HG03520 (cell line): ENCODE measurements around the gene TIMM8A.
"Not testable (repeated sequence)": the region's sequence is repeated elsewhere in the genome, so short reads cannot be mapped to it uniquely, and the experiment has no call there.

Source experiments
- ATAC-seq: cut with Tn5 transposase; IDR thresholded peaks from one replicate; pipeline ENCODE4 v1.9.1; 2021; ENCODE audit warnings: mild to moderate bottlenecking, moderate library complexity; ENCODE audit not compliant: unreplicated experiment

Gene TIMM8A

DNA sequence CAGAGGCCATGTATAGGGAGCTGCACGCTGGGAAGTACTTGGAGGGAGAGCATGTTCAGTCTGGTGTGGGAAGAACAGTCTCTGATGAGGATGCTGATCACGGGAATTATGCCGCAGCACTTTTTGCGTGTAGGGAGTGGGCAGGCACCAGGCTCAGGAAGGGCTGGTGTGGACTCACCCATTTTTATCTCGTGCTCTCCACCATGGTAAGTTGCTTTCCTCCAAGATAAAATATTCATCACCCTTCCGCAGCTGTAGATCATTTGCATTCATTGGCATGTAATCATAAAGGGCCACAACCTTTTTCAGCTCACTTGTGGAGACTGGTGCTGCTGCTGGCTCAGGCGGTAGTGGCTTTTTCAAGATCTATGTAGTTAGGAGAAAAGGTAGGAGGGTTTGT, 11.8 kb upstream of the TIMM8A start:
- ATAC-seq: no peak

GRCh38 chrX:101359966-101360365, 11.4 kb upstream of the TIMM8A start:
- no peak for ATAC-seq

GRCh38 chrX:101357166-101357795, 8.7 kb upstream of the TIMM8A start:
- no peak for ATAC-seq

DNA sequence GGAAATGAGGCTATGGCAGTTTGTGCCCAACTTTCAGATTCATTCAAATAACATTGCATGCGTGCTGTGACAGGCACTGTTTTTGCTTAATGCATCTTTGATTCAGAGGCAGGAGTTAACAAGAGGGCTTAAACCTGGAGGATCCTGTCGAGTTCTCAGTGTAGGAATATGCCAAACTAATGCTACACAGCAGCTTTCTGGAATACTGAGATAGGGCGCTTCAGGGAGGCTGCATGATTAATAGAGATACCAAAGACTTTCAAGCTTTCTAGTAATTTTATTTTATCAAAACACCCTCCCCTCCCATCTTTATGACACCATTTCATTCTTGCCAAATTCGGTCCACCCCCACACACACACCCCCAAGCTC, 636 bp upstream of the TIMM8A start:
- ATAC-seq: no peak

DNA sequence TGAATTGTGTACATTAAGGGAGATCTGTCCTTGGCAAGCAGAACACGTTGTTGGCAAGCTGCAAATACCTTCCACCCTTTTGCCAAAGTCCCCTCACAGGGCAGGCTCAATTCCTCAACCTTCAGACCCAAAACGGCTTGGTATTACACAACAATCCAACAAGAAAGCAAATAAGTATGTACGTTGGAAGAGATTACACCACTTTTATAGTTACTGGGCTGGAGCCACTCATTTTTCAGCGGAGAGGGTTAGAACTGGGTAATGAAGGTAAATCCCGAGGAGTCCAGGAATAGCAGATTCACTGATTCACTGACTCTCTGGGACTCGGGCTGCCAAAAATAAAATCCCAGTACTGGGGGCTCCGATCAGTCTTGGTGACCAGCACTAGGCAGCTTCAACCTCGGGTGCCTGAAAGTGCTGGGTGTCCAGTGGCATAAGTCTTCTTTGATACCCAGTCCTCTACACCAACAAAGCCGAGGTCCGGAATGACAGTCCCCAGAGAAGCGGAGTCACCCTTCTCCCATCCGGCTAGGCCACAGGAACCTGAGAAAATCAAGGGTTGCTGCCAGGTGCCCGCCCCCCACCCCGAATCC, 587 bp downstream of the TIMM8A start:
- ATAC-seq: no peak

GRCh38 chrX:101337776-101338271, 10.7 kb downstream of the TIMM8A start:
- no peak for ATAC-seq

DNA sequence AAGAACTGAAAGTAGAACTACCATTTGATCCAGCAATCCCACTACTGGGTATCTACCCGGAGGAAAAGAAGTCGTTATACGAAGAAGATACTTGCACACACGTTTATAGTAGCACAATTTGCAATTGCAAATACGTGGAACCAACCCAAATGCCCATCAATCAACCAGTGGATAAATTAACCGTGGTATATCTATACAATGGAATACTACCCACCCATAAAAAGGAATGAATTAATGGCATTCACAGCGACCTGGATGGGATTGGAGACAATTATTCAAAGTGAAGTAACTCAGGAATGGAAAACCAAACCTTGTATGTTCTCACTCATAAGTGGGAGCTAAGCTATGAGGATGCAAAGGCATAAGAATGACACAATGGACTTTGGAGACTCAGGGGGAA, 14.2 kb downstream of the TIMM8A start:
- ATAC-seq: not testable (repeated sequence)

GRCh38 chrX:101326600-101326999, 21.9 kb downstream of the TIMM8A start:
- not testable (repeated sequence) for ATAC-seq

DNA sequence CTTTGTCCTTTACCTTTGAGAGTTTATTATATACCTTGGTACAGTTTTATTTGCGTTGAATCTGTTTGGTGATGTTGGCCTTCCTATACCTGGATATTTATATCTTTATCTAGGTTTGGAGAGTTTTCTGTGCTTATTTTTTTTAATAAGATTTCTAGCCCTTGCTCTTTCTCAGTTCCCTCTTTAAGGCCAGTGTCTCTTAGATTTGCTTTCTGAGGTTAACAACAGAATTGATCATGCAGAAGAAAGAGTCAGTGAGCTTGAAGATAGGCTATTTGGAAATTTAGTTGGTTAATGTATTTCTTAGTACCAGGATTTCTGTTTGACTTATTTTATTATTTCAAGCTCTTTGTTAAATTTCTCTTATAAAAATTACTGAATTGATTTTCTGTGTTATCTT, 44.8 kb downstream of the TIMM8A start:
- no peak for ATAC-seq
